Stimulated activated CD8-positive, alpha-beta memory T cell treated with anti-CD3 and anti-CD28 coated beads, Interleukin-7, amount 100 ng/mL, for 48 hours (primary cell): Measurements from ENCODE around the gene CH25H.
"Not testable (repeated sequence)": the region's sequence is repeated elsewhere in the genome, so short reads cannot be mapped to it uniquely, and the experiment has no call there.

Experiments used
- DNase-seq, 2 donors: peaks; one replicate each; pipeline ENCODE4 v3.0.0-alpha.2; 2020; ENCODE audit warnings: low read depth in 1 of 2; ENCODE audit errors: extremely low read depth in 1 of 2

CH25H gene

DNA sequence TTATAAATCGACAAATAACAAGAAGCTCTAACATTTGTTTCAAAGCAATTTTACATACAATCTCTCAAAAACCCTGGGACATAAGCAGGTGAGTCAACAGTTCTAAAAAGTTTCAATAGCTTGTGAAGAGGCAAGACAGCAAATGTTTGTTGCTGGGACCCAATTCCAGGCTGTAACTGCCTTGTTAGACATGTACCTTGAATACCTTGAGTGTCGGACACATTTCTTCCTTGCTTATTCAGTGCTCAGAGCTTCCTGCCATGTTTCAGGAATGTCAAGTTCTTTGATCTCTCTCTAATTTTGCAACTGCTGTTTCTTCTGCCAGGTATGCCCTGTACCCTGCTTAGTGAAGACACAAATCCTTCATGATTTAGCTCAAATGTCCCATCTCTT lies 5.1 kb downstream of the CH25H start:
- DNase-seq = no peak

DNA sequence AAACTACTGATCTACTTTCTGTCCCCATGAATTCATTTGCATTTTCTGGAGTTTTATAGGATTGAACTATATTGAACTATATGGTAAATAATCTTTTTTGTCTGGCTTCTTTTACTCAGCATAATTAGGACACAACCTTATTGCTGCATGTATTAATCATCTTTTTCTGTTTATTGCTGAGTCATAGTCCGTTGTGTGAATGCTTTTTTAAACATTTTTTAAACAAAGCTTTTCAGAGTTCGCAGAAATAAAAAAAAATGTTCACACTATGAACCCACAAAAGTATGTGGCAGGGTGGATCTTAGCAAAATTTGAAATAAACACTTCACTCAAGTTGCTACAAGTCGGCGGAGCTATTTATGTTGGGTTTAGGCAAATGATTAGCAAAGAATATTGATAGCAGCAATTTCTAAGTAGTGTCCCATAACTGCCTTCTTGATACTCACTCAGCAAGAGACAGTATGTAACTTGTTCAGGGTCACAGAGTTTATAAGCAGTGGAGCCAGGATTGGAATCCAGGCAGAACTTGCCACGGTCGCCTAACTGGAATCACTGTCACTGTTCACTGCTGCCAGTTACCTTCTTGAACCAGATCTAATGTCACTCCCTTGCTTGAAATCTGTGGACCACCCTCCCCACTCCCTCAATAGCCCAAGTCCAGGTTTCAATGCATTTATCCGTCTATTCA lies 5.6 kb downstream of the CH25H start:
- DNase-seq = no peak

DNA sequence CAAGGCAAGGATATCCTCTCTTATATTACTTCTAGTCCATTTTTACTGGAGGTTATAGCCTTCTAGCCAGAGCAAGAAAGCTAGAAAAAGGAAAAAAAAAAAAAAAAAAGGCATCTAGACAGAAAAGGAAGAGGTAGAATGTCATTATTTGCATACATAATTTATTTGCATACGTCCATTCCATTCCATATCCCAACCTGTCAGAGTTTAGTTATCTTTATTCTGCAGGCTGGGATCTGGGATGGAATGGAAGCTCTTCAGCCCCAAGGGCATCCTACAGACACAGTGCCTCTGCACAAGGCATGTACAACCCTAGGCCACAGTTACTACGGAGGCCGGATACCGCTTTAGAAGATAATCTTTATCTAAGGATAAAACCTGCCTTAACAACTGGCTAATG lies 9.6 kb downstream of the CH25H start:
- DNase-seq = no peak

DNA sequence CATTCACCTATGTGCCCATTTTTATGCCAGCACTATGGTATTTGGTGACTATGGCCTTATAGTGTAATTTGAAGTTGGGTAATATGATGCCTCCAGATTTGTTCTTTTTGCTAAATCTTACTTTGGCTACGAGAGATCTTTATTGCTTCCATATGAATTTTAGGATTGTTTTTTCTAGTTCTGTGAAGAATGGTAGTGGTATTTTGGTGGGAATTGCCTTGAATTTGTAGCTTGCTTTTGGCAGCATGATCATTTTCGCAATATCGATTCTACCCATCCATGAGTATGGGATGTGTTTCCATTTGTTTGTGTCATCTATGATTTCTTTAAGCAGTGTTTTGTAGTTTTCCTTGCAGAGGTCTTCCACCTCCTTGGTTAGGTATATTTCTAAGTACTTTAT lies 15.8 kb downstream of the CH25H start:
- DNase-seq = not testable (repeated sequence)

DNA sequence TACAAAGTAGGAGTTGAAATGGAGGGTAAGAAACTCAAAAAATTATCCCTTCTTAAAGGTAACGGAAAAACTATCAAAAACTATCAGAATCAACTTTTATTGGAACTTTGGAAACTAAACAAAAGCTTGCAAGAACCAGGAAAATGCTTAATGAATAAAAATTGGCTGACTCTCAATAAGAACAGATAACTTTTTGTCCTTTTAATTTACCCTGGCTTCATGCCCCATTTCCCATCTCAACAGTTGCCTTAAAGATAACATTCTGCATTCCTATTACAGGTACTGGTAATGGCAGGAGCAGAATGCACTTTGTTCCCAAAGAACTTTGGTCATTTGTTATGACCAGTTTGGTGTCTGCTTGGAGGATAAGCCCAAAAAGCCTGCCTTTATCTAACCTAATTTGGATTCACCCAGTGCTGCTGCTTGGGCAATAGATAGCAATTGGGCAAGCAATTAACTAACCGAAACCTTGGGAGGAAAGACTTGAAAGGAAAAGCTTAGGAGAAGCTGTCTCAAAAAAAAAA lies 17.8 kb downstream of the CH25H start:
- DNase-seq = no peak

DNA sequence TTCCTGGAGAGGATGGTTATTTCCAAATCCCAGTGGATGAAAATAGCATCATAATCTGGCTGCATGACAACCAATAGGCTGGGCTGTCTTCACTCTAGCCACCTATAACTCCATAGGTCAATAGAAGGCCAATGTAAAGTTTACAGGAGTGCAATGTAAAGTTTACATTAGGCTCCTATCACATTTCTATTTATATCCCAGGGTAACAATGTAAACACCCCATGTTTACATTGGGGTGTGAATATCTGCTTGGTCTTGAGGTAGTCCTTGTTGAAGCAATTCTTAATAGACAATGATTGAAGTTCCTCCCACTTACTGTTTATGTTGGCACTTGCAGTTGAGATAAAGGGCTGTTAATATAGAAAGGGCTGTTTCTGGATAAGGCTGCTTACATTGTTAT lies 21.5 kb downstream of the CH25H start:
- DNase-seq = no peak

DNA sequence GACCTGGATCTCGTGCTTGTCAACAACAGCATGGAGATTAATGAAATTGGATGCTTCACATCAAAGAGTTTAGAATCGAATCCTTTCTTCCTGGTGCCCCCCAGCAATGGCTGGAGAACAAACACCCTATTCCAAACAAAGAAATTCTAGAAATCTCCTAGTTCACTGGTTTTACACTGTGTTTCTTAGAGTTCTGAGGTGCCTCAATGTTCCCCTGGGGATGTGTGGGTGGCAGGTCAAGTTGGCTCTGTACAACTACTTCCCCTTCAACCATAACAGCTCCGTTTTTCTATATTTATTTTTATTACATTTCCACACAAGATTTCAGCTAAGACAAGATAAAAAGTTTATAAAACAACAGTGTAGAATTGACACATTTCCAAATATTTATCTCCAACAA lies 22.5 kb downstream of the CH25H start:
- DNase-seq = no peak

DNA sequence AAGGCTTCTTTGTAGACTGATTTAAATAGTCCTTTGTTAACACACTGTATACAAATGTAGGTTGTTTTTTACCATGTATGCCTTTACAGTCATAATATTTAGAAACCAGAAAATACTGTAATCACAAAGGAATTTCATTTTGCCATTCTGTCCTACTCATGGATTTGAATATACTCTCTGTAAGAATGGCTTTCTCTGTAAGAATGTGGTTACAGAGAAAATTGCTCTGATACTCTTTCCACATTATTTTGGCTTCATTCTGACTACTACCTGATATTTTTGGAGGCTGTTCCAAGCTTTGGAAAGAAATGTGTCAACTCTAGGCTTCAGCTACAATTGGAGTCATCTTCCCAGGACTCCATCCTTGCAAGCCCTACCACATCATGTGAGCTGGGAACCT lies 23.5 kb downstream of the CH25H start:
- no peak for DNase-seq

DNA sequence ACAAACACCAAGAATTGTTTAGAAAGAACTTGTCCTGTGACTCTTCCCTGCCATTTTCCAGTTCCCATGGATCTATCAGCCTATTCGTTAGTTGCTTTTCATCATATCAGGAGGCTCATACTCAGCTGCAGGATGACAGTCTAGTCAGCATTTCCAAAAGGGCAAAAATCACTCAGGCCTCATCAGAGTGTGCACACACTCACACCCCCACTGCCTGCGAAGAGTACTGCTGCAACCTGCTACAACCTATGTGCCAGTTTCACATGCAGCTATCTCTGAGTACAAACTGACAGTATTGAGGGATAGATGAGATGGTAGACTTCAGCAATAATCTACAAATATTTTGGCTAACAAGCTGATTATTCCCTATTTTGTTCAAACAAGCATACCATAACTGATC lies 24.2 kb downstream of the CH25H start:
- no peak for DNase-seq

DNA sequence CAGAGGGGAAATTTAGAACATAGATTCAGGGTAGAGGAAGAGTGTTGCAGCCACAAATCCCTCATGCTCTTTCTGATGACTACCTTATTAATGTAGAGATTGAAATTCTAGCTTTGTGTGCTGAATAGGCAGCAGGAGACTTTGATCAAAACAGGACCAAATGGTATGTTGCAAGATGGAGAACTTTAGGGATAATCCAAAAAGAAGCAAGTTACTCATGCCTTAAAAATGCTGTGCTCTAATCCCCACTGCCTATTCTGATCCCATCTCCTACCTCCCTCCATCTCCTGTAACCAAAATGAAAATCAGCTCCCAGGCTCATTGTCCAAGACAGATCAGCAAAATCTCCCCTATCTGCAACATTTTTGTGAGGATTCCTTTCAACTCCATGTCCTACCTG lies 31.3 kb downstream of the CH25H start:
- no peak for DNase-seq

DNA sequence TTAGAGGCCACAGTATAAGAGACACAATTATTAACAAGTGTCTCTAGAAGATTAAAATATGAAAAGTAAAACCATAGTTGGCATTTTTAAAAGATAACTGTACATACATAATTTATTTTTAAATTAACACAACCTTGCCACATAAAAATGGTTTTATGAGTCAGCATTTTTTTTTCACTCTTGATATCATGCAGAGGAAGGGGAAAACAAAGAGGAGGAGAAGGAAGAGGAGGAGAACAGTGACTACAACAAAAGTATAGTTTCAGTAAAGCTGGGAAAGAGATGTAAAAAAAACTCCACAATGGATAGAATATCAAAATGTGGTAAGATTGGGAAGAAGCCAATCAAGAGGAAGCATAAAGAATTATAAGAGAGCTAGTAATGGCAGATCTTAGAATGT lies 34.0 kb downstream of the CH25H start:
- no peak for DNase-seq

DNA sequence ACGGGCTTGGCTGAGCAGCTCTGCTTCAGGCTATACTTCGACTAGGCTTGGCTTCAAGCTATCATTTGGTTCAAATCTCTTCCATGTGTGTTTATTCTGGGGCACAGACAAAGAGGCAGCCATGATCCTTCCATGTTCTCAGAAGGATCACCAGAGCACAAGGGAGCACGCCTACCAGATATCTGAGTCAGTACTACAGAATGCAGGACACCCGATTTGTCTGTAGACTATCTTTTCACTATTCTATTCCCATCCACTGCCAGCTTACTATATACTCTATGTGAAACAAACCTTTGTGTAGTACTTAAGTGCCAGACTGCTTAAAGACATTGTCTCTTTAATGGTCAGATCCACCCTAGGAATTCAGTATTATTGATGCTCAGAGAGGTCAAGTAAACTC lies 35.1 kb downstream of the CH25H start:
- DNase-seq = no peak

DNA sequence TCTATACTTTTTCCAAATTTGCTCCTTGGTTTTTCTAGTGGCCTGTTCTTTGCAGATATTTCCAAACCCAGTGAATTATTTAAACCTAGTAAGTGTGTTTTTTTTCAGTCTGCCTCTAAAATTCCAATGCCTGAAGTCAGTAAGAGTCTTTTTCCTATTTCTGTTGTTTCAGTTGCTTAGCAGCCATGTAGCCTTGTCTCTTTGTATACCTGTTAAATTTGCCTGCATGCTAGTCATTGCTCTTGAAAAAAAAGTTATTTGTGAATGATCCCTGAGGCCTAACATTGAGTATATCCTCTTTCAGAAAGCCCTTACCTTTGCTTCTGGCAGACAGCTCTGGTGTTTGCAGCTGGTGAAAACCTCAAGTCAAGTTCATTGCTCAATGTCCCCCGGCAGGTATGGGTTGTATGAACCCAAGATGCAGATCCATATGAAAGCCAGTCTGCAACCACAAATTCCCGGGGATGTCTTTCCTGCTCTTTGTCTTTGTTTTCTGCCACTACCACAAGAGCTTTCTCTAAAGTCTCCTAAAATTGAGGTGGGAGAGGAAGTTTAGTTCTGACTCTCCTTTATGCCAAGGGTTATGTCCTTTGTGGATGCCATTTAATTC lies 35.7 kb downstream of the CH25H start:
- DNase-seq = no peak

DNA sequence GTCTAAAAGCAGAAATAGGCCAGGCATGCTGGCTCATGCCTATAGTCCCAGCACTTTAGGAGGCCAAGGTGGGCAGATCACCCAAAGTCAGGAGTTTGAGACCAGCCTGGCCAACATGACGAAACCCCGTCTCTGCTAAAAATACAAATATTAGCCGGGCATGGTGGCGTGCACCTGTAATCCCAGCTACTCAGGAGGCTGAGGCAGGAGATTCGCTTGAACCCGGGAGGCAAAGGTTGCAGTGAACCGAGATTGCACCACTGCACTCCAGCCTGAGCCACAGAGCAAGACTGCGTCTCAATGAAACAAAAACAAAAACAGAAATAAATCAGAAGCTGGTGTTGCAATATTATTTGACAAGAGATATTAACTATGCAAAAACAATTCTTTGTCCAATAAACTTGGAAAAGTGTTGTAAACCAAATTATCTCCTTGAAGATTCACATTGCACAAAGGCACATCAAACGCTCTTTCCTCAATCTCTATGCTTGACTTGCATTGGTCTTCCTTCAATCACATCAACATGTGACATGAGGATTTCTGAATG lies 38.7 kb downstream of the CH25H start:
- DNase-seq = not testable (repeated sequence)

DNA sequence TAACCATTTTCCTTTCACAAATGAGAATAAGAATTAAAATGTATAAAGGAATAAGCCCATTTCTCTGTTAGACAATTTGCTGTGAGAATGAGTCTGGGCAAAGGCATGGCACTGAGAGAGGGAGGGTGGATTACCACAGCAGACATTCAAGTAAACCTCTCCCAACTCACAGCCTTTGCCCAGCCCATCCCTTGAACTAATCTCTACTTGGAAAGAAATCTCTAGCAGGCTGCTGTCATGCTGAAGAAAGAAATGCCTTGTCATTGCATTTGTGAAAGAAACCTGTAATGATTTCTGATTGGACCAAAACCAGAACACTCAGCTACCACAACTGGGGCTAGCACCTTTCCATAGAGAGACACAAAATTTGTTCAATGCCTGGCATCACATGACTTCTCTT lies 39.2 kb downstream of the CH25H start:
- DNase-seq = no peak

DNA sequence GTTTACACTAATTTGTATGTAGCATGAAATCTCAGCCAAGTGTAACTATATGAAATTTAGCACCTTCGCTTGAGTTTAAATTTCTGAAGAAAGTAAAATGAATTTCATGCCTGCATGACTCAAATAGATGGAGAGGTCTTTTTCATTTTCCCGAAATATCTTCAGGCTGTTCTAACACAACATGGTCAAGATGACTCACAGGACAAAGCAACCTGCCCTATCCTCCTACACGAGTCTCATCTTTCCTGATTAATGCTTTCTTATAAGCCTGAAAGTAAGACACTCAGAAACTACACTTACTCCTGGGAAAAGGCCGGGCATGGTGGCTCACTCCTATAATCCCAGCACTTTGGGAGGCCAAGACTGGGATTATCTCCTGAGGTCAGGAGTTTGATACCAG lies 41.2 kb downstream of the CH25H start:
- DNase-seq = no peak

DNA sequence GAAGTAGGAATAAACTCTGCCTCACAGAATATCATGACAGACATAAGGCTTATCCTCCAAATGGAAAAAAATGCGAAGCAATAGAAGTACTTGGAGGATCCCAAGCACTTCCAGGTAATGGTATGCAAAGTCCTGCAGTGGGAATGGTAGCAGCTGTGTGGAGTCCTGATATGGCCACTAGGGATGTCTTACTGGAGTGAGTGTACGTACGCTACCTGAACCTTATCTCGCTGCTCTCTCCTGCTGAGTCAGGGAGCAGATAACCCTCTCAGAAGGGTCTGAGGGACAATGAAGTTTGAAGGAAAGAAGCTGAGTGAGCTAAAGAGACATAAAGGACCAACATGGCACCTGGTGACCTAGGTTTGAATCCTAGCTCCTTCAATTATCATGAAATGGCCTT lies 42.2 kb downstream of the CH25H start:
- DNase-seq = no peak

DNA sequence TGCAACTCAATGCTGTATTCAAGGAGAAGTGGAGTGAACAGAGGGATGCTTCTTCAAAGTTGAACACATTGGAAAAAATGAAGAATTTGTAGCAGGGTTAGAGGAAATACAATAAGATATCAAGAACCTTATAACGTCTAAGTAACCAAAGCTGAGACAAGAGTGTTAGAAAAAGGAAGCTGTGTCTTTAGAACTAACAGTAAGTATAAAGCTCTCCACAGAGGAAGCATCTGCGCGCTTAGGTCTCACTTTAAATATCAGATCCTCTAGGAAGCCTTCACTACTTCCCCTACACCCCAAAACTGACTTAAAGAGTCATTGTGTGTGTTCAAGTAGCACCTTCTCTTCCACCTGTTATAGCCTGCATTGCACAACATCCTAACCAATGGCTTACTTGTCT lies 43.0 kb downstream of the CH25H start:
- DNase-seq = no peak

DNA sequence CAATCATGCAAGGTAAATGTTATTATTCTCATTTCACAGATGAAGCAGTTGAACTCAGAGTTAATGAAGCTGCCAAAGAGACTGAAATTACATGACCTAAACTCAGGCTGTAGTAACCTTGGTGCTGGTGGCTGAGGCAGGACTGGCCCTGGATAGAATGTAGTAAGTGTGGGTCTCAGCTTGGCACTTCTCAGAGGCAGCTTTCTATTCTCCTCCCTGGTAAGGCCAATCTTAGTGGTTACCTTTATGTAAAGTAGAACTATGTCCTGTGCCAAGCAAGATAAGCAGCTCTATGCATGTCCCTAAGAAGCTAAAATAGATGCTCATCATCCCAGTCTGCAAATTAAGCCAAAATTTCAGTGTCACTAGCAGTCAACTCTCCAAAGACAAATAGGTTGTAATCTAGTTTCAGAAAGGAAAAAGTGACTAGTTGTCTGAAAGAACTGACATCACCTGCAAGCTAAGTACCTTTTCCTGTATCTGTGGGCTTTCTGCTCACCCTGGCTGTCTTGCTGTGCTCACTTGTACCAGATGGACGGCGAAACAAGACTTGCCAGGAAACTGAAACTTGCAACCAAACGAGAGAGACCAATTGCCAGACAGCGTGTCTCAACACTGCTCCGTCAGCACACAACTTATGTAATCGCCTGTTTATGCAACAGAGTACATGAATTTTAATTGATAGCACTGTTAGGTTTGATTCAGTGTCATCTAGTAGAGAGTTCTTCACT lies 43.7 kb downstream of the CH25H start:
- peak; percentile 33 to 57 for DNase-seq

DNA sequence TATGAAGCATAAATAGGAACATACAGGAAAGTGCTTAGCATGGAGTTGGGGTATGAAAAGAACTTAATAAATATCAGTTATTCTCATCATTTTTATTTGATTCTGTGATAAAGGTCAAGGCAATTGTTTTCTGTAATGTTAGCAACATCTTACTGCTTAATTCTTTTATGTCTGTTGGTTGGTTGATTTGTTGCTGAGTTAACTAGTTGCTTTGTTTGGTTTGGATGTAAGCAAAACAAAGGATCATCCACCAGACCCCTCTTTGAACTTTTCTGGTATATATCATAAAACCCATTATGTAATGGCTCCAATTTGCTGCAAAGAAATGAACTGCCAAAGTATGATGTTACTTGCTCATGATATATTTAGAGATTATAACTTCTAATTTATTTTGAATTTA lies 44.5 kb downstream of the CH25H start:
- no peak for DNase-seq

DNA sequence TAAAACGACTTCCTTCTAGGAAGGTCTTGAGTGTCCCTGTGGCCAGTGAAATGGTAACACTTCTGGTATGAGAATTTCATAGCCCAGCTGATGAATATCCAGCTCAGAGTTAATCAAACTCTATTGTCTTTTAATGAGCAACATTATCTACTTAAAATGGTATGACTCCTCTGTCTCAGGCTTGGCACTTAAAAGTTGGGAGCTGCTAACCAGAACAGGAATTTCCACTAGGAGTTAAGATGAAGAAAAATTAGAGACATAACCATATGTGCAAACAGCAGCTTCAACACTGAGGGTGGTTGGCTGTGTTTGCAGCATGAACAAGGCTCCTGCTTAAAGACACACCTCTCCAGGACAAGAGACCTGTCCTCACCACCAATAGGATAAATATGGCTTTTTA lies 46.8 kb downstream of the CH25H start:
- DNase-seq = no peak

DNA sequence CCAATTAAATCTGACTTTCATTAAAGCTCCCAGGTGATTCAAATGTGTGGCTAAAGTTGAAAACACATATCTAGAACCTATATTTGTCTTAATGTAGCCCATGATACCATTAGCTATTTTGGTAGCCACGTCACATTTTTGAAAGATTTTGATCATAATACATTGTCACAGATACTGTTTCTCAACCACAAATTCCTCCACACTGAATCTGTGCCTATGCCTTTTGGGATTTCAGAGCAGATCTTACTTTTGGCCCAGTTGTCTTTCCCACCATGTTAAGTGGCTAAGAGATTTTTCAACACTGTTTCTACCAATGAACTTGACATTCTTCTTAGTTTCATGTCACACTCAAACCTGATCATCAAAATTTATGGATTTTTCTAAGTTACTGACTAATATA lies 47.4 kb downstream of the CH25H start:
- no peak for DNase-seq
